Right atrium auricular region (tissue), 2 donors: ENCODE data around the gene ECHS1. TPM values are rescaled to one million over a fixed set of nuclear protein-coding genes. Genes with fewer than 3 reads are reported as not detected.

Experiments used
- DNase-seq: peaks from one replicate; pipeline ENCODE4 v3.0.0-alpha.2; 2019; ENCODE audit warnings: low spot score
- H3K27ac ChIP-seq, 2 donors: fragments of 200-600 bp; sonication (generic); 1 replicate in 1 of 2; 2 replicates in 1 of 2; pipeline ENCODE4 v1.5.1; 2016 to 2019
- H3K27me3 ChIP-seq, 2 donors: fragments of 200-600 bp; sonication (generic); one replicate each; pipeline versions ENCODE4 v1.5.1 to v1.6.0; 2017 to 2019
- H3K36me3 ChIP-seq: fragments of 200-600 bp; sonication (generic); one replicate; pipeline ENCODE4 v1.5.1; 2016
- H3K4me1 ChIP-seq, 2 donors: fragments of 200-600 bp; sonication (generic); one replicate each; pipeline versions ENCODE4 v1.5.1 to v1.6.0; 2017 to 2019
- H3K4me3 ChIP-seq, 2 donors: fragments of 200-600 bp; sonication (generic); 1 replicate in 1 of 2; 2 replicates in 1 of 2; pipeline ENCODE4 v1.5.1; 2017 to 2019; ENCODE audit warnings: mild to moderate bottlenecking in 1 of 2, moderate library complexity in 1 of 2
- H3K9me3 ChIP-seq, 2 donors: fragments of 200-600 bp; sonication (generic); one replicate each; pipeline ENCODE4 v1.5.1; 2019
- CTCF ChIP-seq, 2 donors: fragments of 200-600 bp; sonication (generic); IDR thresholded peaks; one replicate each; pipeline ENCODE4 v1.5.1; 2019; ENCODE audit warnings: antibody characterized with exemption in 2 of 2
- total RNA-seq, 2 donors: library from RNA; depleted of rRNA; stranded (reverse); fragments of >200 nt; gene quantifications; one replicate each; pipeline ENCODE4 v1.1.0, GENCODE V29; 2016

Gene ECHS1
- total RNA-seq, 2 donors from 2014 or later, result 89.8 to 146 TPM

DNA sequence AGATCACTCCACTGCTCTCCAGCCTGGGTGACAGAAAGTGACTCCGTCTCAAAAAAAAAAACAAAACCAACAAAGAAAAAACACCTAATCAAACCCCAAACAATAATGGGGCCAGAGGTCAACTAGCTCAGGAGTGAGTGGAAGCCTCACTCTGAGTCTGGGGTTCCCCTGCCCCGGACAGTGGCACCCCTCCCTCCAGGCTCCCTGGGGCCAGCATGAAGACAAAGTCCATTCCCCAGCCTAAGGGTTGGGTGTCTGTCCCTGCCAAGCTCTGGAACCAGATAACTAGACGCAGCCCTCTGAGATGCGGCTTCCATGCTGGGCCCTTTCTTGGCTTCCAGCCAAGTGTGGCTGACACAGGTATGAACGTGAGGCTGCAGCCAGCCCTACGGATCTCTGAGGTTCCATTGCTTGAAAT lies 13.6 kb downstream of the ECHS1 start:
- Histone ChIP-seq H3K4me1 (peaks cover 0 to 17% of the 10 kb centered on the region in 2 donors), H3K27ac (no peak overlapping the region), H3K4me3 (no peak overlapping the region), H3K36me3 (peaks cover 16% of the 10 kb centered on the region), H3K9me3 (no peaks in the 10 kb centered on the region), H3K27me3 (no peaks in the 10 kb centered on the region)
- DNase-seq, result no peak
- no peak for TF ChIP-seq CTCF (IDR thresholded peaks at IDR 0.05)

GRCh38 chr10:133358925-133359310 lies 14.2 kb downstream of the ECHS1 start:
- no peak for TF ChIP-seq CTCF (IDR thresholded peaks at IDR 0.05)
- Histone ChIP-seq H3K9me3 (no peaks in the 10 kb centered on the region), H3K27me3 (no peaks in the 10 kb centered on the region), H3K4me3 (no peak overlapping the region), H3K4me1 (peaks cover 0 to 17% of the 10 kb centered on the region in 2 donors), H3K36me3 (peaks cover 11% of the 10 kb centered on the region), H3K27ac (peak overlapping the region in 1 of 2 donors; percentile 49)
- no peak for DNase-seq

GRCh38 chr10:133358162-133358924 lies 14.8 kb downstream of the ECHS1 start:
- no peak for DNase-seq
- Histone ChIP-seq H3K4me3 (peak overlapping the region in 1 of 2 donors; percentile 76), H3K9me3 (no peaks in the 10 kb centered on the region), H3K27ac (peak overlapping the region; percentile 13 to 49), H3K27me3 (no peaks in the 10 kb centered on the region), H3K4me1 (peaks cover 0 to 17% of the 10 kb centered on the region in 2 donors), H3K36me3 (peaks cover 9% of the 10 kb centered on the region)
- TF ChIP-seq CTCF (IDR thresholded peaks at IDR 0.05), result no peak

DNA sequence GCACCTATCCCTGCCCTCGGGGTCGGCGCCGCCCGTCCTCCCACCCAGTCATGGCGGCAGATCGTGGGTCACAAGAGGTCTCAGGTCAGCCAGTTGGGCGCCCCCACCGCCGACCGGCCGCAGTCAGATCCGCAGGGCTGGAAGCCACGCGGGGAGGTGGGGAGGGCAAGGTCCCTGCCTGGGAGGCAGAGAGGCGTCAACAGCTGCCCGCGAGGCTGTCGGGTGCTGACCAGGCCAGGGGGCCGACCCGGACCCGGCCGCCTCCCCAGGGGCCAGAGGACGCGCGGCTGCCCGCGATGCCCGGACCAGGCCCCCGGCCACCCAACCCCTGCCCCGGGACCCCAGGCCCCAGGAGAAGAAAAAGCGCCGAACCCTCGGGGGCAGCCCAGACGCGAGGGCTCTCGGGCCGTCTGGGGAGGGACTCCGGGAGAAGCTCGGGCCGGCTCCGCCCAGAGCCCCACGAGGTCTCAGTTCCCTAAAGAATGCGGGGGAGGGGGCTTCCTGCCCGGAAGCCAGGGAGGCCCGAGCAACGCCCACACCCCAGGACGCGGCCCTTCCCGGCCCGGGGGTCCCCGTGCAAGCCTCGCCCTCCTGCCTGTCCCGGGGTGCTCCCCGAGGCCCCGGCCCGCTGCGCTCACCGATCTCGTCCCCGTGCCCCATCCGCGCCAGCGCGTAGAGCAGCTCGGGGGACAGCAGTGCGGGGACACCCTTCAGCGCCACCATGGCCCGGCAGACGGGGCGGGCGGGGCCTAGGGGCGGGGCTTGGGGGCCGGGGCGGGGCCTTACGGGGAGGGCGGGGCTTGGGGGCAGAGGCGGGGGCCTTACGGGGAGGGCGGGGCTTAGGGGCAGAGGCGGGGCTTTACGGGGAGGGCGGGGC lies 15.6 kb downstream of the ECHS1 start, which contains the start of gene FUOM:
TSS of gene FUOM (minus strand) at position 735 of the 877 bp plus-strand sequence. CDS start at position 723, 12 bp downstream.
- no peak for DNase-seq
- Histone ChIP-seq H3K9me3 (no peaks in the 10 kb centered on the region), H3K4me3 (peak within 1 kb of the TSS; percentile 53 to 76), H3K27ac (peak within 1 kb of the TSS; percentile 66 to 73), H3K36me3 (peaks cover 2% of the 10 kb centered on the region), H3K27me3 (no peaks in the 10 kb centered on the region), H3K4me1 (peaks cover 0 to 17% of the 10 kb centered on the region in 2 donors)
- TF ChIP-seq CTCF (IDR thresholded peaks at IDR 0.05), result no peak

DNA sequence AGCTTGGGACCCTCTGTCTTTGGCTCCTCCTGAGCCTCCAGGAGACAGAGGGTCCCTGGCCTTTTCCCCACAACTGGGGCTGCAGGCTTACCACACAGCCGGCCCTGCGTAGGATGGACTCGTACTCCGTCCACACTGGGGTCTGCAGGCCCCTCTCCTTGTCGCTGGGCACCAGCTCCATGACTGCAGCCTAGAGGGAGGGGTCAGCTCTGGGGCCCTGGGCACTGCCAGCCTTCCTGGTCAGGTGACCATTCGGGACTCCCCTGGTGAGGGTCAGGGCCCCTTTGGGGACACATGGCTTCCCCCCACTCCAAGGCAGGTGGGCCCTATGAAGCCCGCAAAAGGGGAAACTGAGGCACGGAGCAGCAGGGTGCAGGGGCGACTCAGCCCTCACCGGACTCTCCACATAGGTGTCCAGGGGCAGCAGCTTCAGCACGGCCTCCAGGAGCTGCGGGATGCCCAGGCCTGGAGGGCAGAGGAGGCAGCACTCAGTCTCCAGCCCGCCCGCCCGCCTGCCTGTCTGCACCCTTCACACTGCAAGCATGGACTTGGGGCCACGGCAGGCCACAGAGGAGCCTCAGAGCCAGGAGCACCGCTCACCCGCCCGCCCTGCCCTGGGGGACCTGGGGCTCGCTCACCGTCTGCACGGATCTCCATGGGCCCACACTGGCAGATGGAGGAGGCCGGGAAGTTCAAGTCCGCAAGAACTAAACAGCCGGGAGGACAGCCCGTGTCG lies 16.4 kb downstream of the ECHS1 start:
- Histone ChIP-seq H3K4me3 (peak overlapping the region; percentile 53 to 76), H3K4me1 (peaks cover 0 to 17% of the 10 kb centered on the region in 2 donors), H3K9me3 (no peaks in the 10 kb centered on the region), H3K27me3 (no peaks in the 10 kb centered on the region), H3K27ac (peak overlapping the region; percentile 66 to 73), H3K36me3 (no peaks in the 10 kb centered on the region)
- TF ChIP-seq CTCF (IDR thresholded peaks at IDR 0.05), result no peak
- no peak for DNase-seq
